Astrocyte of the hippocampus (primary cell): ENCODE measurements around the gene DOK4.
A peak's percentile ranks its signal among the peaks of the same experiment; 100 is the strongest.
"Not testable (repeated sequence)": the region's sequence is repeated elsewhere in the genome, so short reads cannot be mapped to it uniquely, and the experiment has no call there.

Experiments used
- DNase-seq: peaks from one replicate; pipeline ENCODE4 v3.0.0; 2011; ENCODE audit warnings: low read depth, low spot score

The DOK4 gene

GRCh38 chr16:57502048-57502775 is 15.9 kb upstream of the DOK4 start:
- no peak for DNase-seq

- DNase-seq, result no peak
Measured at GRCh38 chr16:57501492-57501891, 15.2 kb upstream of the DOK4 start.

- no peak for DNase-seq
Measured at GRCh38 chr16:57500578-57501111, 14.4 kb upstream of the DOK4 start.

- not testable (repeated sequence) for DNase-seq
Measured at GRCh38 chr16:57499941-57500340, 13.6 kb upstream of the DOK4 start.

- DNase-seq, result no peak
Measured at GRCh38 chr16:57498031-57498430, 11.7 kb upstream of the DOK4 start.

GRCh38 chr16:57497121-57497520 is 10.8 kb upstream of the DOK4 start:
- no peak for DNase-seq

GRCh38 chr16:57493767-57494166 is 7.5 kb upstream of the DOK4 start:
- no peak for DNase-seq

- no peak for DNase-seq
Measured at GRCh38 chr16:57489229-57489628, 2.9 kb upstream of the DOK4 start.

- DNase-seq, result no peak
Measured at GRCh38 chr16:57486858-57487834, 853 bp upstream of the DOK4 start.

GRCh38 chr16:57485091-57485915 is 990 bp downstream of the DOK4 start:
- no peak for DNase-seq

GRCh38 chr16:57484515-57485005 is 1.7 kb downstream of the DOK4 start:
- no peak for DNase-seq

GRCh38 chr16:57483725-57484514 is 2.4 kb downstream of the DOK4 start:
- DNase-seq, result no peak

GRCh38 chr16:57482845-57483545 is 3.3 kb downstream of the DOK4 start:
- DNase-seq, result no peak

- DNase-seq, result no peak
Measured at GRCh38 chr16:57481421-57481820, 4.9 kb downstream of the DOK4 start.

- no peak for DNase-seq
Measured at GRCh38 chr16:57480754-57481230, 5.5 kb downstream of the DOK4 start.

- peak; percentile 58 for DNase-seq
Measured at GRCh38 chr16:57479976-57480753, 6.1 kb downstream of the DOK4 start.

- peak; percentile 76 for DNase-seq
Measured at GRCh38 chr16:57479205-57479975, 6.9 kb downstream of the DOK4 start.
